Measurements from ENCODE around the gene COPG1. TPM values are rescaled to one million over a fixed set of nuclear protein-coding genes. Genes with fewer than 3 reads are reported as not detected.

Gene COPG1
- total and polyA plus RNA-seq, 2 experiments from 2014 or later: 50.0 to 106 TPM

- Mint-ChIP-seq H3K4me3 (peak overlapping the region; percentile 93), H3K9me3 (no peaks in the 10 kb centered on the region; the same call in 2 of the 3 replicates)
- no peak overlapping the region for H3K27ac ChIP-seq (ENCODE audit: low read depth)
Measured at GRCh38 chr3:129317014-129317771, 67.8 kb downstream of the COPG1 start.

More at GRCh38 chr3:129317014-129317771, 67.8 kb downstream of the COPG1 start:
- Mint-ChIP-seq H3K27ac (no peak overlapping the region), H3K27me3 (ENCODE audit: insufficient read depth, low read depth, poor library complexity) (peaks cover 17% of the 10 kb centered on the region), H3K36me3 (ENCODE audit: low read depth) (peaks cover 4% of the 10 kb centered on the region; the same call in 2 of the 3 replicates), H3K4me1 (peaks cover 11% of the 10 kb centered on the region)
- Histone ChIP-seq H3K9me2 (ENCODE audit: insufficient read depth) (no peaks in the 10 kb centered on the region), H3K4me3 (peak overlapping the region; percentile 97), H3K36me3 (ENCODE audit: insufficient read depth) (no peaks in the 10 kb centered on the region), H3K27me3 (ENCODE audit: insufficient read depth) (no peaks in the 10 kb centered on the region), H3K79me2 (replicated peaks; ENCODE audit: insufficient read depth) (peaks cover 11% of the 10 kb centered on the region), H3K4me1 (ENCODE audit: insufficient read depth) (peaks cover 7% of the 10 kb centered on the region), H4K20me1 (replicated peaks; ENCODE audit: insufficient read depth) (no peaks in the 10 kb centered on the region), H3K4me2 (peak overlapping the region; percentile 95), H2AFZ (peak overlapping the region; percentile 87; the same call in 1 of the 2 replicates), H3F3A (replicated peaks; ENCODE audit: low read depth) (no peaks in the 10 kb centered on the region)
- DNase-seq (ENCODE audit: low spot score): no peak
- TF ChIP-seq JUNB (IDR thresholded peaks at IDR 0.05; ENCODE audit: unreplicated experiment) (no peak), EZH2 (IDR thresholded peaks at IDR 0.05; ENCODE audit: low read depth, unreplicated experiment) (no peak), CREB1 (CRISPR knock-in tag; IDR thresholded peaks at IDR 0.05; ENCODE audit: low read depth) (no peak), ZNF462 (CRISPR knock-in tag; IDR thresholded peaks at IDR 0.05) (no peak), STAT1 (IDR thresholded peaks at IDR 0.05; ENCODE audit: unreplicated experiment) (no peak), POLR2AphosphoS5 (IDR thresholded peaks at IDR 0.05; ENCODE audit: low read depth) (no peak)
- ATAC-seq: no peak
